Ascending aorta (tissue), 2 donors: Measurements from ENCODE around the gene LYPD6B. TPM values are rescaled to one million over a fixed set of nuclear protein-coding genes. Genes with fewer than 3 reads are reported as not detected.
A peak's percentile ranks its signal among the peaks of the same experiment; 100 is the strongest.

ENCODE experiments used
- DNase-seq, 2 donors: peaks; one replicate each; pipeline ENCODE4 v3.0.0-alpha.2; 2019; ENCODE audit warnings: low spot score in 2 of 2
- H3K27ac ChIP-seq, 2 donors: fragments of 200-600 bp; sonication (generic); one replicate each; pipeline ENCODE4 v1.5.1; 2016 to 2017; ENCODE audit warnings: mild to moderate bottlenecking in 1 of 2
- H3K27me3 ChIP-seq: fragments of 200-600 bp; sonication (generic); one replicate; pipeline ENCODE4 v1.5.1; 2017
- H3K36me3 ChIP-seq, 2 donors: fragments of 200-600 bp; sonication (generic); one replicate each; pipeline ENCODE4 v1.5.1; 2016
- H3K4me1 ChIP-seq, 2 donors: fragments of 200-600 bp; sonication (generic); one replicate each; pipeline ENCODE4 v1.5.1; 2016 to 2017; ENCODE audit warnings: mild to moderate bottlenecking in 1 of 2
- H3K4me3 ChIP-seq, 2 donors: fragments of 200-600 bp; sonication (generic); one replicate each; pipeline ENCODE4 v1.5.1; 2016 to 2017; ENCODE audit warnings: mild to moderate bottlenecking in 1 of 2
- H3K9me3 ChIP-seq, 2 donors: fragments of 200-600 bp; sonication (generic); one replicate each; pipeline ENCODE4 v1.5.1; 2016
- CTCF ChIP-seq, 3 experiments: fragments of 200-600 bp in 2 of 3; fragments of 450-650 bp in 1 of 3; sonication (generic) in 2 of 3; IDR thresholded peaks; one replicate each; pipeline ENCODE4 v1.5.1; 2016 to 2019; ENCODE audit warnings: antibody characterized with exemption in 3 of 3, mild to moderate bottlenecking in 1 of 3, moderate library complexity in 1 of 3
- intact Hi-C: fragments of 100-400 bp; cut with DNase I; formaldehyde crosslinking; loops from one replicate; pipeline ENCODE4 v1.15.1; 2023
- total RNA-seq: library from RNA; depleted of rRNA; stranded (reverse); fragments of >200 nt; gene quantifications from one replicate; pipeline ENCODE4 v1.1.0, GENCODE V29; 2016

The LYPD6B gene
- total RNA-seq, 1 donor from 2014 or later: not detected

- Histone ChIP-seq H3K27ac (no peak overlapping the region), H3K36me3 (no peaks in the 10 kb centered on the region), H3K27me3 (no peaks in the 10 kb centered on the region), H3K9me3 (no peaks in the 10 kb centered on the region), H3K4me1 (no peaks in the 10 kb centered on the region), H3K4me3 (no peak overlapping the region)
- DNase-seq: no peak
- intact Hi-C loops: no loop called here
- TF ChIP-seq CTCF (IDR thresholded peaks at IDR 0.05): no peak
Observed at GRCh38 chr2:149062531-149062930, 24.0 kb downstream of the LYPD6B start.

GRCh38 chr2:149063177-149063576, 24.7 kb downstream of the LYPD6B start:
- Histone ChIP-seq H3K27me3 (no peaks in the 10 kb centered on the region), H3K4me3 (no peak overlapping the region), H3K9me3 (no peaks in the 10 kb centered on the region), H3K27ac (no peak overlapping the region), H3K4me1 (no peaks in the 10 kb centered on the region), H3K36me3 (no peaks in the 10 kb centered on the region)
- no peak for DNase-seq
- intact Hi-C loops: no loop called here
- no peak for TF ChIP-seq CTCF (IDR thresholded peaks at IDR 0.05)

- no peak for TF ChIP-seq CTCF (IDR thresholded peaks at IDR 0.05)
- H3K9me3 ChIP-seq: no peaks in the 10 kb centered on the region
- no peaks in the 10 kb centered on the region for H3K36me3 ChIP-seq
- intact Hi-C loops: no loop called here
- no peaks in the 10 kb centered on the region for H3K27me3 ChIP-seq
- H3K4me1 ChIP-seq: peaks cover 0 to under 1% of the 10 kb centered on the region in 2 donors
- no peak for DNase-seq
- no peak overlapping the region for H3K27ac ChIP-seq
- no peak overlapping the region for H3K4me3 ChIP-seq
Observed at GRCh38 chr2:149064365-149064841, 25.9 kb downstream of the LYPD6B start.

GRCh38 chr2:149064856-149065630, 26.5 kb downstream of the LYPD6B start:
- Histone ChIP-seq H3K4me1 (peaks cover 0 to 3% of the 10 kb centered on the region in 2 donors), H3K36me3 (no peaks in the 10 kb centered on the region), H3K27me3 (no peaks in the 10 kb centered on the region), H3K27ac (no peak overlapping the region), H3K4me3 (no peak overlapping the region), H3K9me3 (no peaks in the 10 kb centered on the region)
- no peak for TF ChIP-seq CTCF (IDR thresholded peaks at IDR 0.05)
- no peak for DNase-seq
- intact Hi-C loops: no loop called here

- peaks cover 0 to 3% of the 10 kb centered on the region in 2 donors for H3K4me1 ChIP-seq
- DNase-seq: no peak
- intact Hi-C loops: no loop called here
Observed at GRCh38 chr2:149068225-149068995, 29.9 kb downstream of the LYPD6B start.

More at GRCh38 chr2:149068225-149068995, 29.9 kb downstream of the LYPD6B start:
- Histone ChIP-seq H3K36me3 (no peaks in the 10 kb centered on the region), H3K4me3 (no peak overlapping the region), H3K27me3 (no peaks in the 10 kb centered on the region), H3K27ac (peak overlapping the region; percentile 15 to 32), H3K9me3 (no peaks in the 10 kb centered on the region)
- TF ChIP-seq CTCF (IDR thresholded peaks at IDR 0.05): no peak
